Muscle of leg (tissue), 11 donors: ENCODE results near the gene FRZB. TPM values are rescaled to one million over a fixed set of nuclear protein-coding genes. Genes with fewer than 3 reads are reported as not detected.

ENCODE experiments used
- DNase-seq: peaks from one replicate; pipeline ENCODE4 v3.0.0; 2013
- H3K27ac ChIP-seq: one replicate; pipeline ENCODE4 v1.5.1; 2013; ENCODE audit warnings: mild to moderate bottlenecking, low read length, control low read depth
- H3K27me3 ChIP-seq: one replicate; pipeline ENCODE4 v1.6.1; 2013; ENCODE audit warnings: low read length; ENCODE audit not compliant: control insufficient read depth, insufficient read depth
- H3K36me3 ChIP-seq: one replicate; pipeline ENCODE4 v1.6.1; 2013; ENCODE audit warnings: low read length; ENCODE audit not compliant: control insufficient read depth, insufficient read depth
- H3K4me1 ChIP-seq: one replicate; pipeline ENCODE4 v1.6.1; 2013; ENCODE audit warnings: low read length; ENCODE audit not compliant: control insufficient read depth, insufficient read depth
- H3K4me3 ChIP-seq: one replicate; pipeline ENCODE4 v1.5.1; 2013; ENCODE audit warnings: low read length, control low read depth
- H3K9me3 ChIP-seq: replicated peaks from 2 replicates; pipeline ENCODE4 v1.6.1; 2013; ENCODE audit warnings: low read depth, low read length; ENCODE audit not compliant: control insufficient read depth
- WGBS: methylation state at CpG from one replicate; pipeline ENCODE4 v1.1.5; 2013; ENCODE audit warnings: missing lambda C conversion rate; ENCODE audit not compliant: insufficient coverage; 5-methylcytosine and 5-hydroxymethylcytosine counted together
- polyA plus RNA-seq, 8 donors: library from polyadenylated mRNA; unstranded; fragments of 120-200 nt; gene quantifications; one replicate each; pipeline versions ENCODE4 v1.2.1 to v1.2.3, GENCODE V29; 2013; ENCODE audit warnings: inconsistent platforms in 1 of 8, low replicate concordance in 1 of 8; ENCODE audit not compliant: insufficient read length in 8 of 8, insufficient read depth in 1 of 8
- total RNA-seq: library from RNA; stranded (reverse); fragments of 120-200 nt; gene quantifications from one replicate; pipeline ENCODE4 v1.2.4, GENCODE V29; 2013

FRZB gene
- total and polyA plus RNA-seq, 9 donors, result 4.5 to 25.9 (median 13.6) TPM

DNA sequence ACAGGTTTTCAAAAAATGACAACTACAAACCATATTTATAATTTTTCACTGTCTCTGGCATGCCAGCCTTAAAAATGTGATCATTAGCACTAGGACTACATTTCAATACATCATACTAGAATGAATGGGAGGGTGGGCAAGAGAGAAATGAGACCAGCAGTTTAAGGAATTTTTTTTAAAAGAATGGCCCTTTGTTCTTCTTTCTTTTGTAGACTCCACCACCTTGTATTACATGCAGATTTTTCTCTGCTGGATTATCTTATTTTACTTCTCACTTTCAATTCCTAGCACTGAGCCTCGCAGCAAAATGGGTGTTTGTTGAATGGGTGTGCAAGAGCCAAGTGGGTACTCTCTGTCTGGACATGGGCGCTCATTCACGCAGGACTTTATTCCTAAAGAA, 39.9 kb downstream of the FRZB start:
- H3K4me3 ChIP-seq, result no peak overlapping the region
- H3K4me1 ChIP-seq, result no peaks in the 10 kb centered on the region
- no peak overlapping the region for H3K27ac ChIP-seq
- H3K9me3 ChIP-seq, result no peaks in the 10 kb centered on the region
- H3K36me3 ChIP-seq, result no peaks in the 10 kb centered on the region
- no peak for DNase-seq
- no peaks in the 10 kb centered on the region for H3K27me3 ChIP-seq
- WGBS, result no CpG with 5 or more reads among the region's 3 CpGs

DNA sequence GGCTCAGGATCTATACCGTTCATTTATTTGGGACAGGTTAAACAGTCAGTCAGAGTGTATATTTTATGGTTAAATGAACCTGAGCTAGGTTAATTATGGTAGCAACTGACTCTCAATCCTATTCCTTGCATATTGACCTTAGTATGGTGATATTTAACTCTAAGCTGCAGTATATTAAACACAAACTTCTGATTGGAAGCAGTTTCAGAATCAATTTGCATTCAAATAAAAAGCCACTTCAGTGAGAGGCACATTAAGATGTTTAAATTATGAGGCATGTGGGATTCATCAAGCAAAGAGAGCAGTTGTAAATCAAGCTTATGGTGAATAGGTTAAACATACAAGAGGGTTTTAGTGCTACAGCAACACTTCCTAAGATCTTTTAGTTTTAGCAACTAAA, 40.4 kb downstream of the FRZB start:
- no peaks in the 10 kb centered on the region for H3K27me3 ChIP-seq
- no CpG with 5 or more reads among the region's 1 CpG for WGBS
- no peaks in the 10 kb centered on the region for H3K4me1 ChIP-seq
- H3K27ac ChIP-seq, result no peak overlapping the region
- H3K9me3 ChIP-seq, result no peaks in the 10 kb centered on the region
- H3K36me3 ChIP-seq, result no peaks in the 10 kb centered on the region
- no peak for DNase-seq
- H3K4me3 ChIP-seq, result no peak overlapping the region

DNA sequence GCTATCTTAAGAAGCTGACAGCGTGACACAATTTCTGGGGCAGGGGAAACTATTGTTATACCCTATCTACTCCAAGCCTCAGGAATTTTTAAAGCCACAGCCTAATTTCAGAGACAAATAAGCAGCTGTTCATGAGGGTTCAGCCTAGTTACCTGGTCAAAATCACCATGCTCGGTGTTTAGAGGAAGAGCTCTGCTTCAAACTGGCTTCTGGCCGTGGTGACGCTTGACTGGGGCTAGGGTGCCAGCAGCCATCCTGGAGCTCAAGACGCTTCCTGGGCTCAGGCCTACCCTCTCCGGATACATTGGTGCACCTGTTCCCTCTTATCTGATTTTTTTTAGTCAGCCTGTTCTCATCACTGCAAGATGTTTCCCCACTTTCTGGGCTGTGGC, 41.7 kb downstream of the FRZB start:
- H3K4me3 ChIP-seq, result no peak overlapping the region
- 77% methylated on average over 5 of the region's 6 CpGs for WGBS
- no peaks in the 10 kb centered on the region for H3K27me3 ChIP-seq
- H3K36me3 ChIP-seq, result no peaks in the 10 kb centered on the region
- no peaks in the 10 kb centered on the region for H3K4me1 ChIP-seq
- H3K9me3 ChIP-seq, result no peaks in the 10 kb centered on the region
- H3K27ac ChIP-seq, result no peak overlapping the region
- DNase-seq, result no peak

DNA sequence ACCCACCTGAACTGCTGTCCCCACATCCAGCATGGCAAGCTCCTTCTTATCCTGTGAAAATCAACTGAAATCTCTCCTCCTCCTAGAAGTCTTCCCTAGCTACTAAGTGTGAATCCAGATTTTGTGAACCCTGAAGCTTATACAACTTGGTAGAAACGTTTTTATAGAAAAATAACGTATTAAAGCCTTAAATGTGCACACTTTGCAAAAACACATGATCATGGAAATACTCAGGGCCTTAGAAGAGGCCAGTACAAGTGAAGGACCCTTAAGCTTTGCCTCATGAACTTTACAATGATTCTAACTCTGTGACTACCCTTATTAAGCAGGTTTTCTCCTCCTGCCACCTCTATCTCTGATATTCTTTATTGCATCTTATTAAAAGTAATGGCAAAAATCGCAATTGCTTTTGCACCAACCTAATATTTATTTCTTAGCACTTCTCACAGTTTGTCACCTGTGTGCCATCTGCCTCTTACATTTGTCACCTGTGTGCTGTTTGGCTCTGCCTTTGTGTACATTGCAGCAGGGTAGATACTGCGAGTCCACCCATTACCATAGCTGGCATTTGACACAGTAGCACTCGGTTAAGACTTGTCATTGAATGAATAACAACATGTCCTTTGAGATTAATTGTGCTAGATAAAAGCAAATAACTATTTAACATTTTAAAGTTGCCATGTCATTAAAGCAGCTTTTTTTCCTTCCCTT, 42.2 kb downstream of the FRZB start:
- WGBS, result 46% methylated on average over 2 of the region's 5 CpGs
- Histone ChIP-seq H3K36me3 (no peaks in the 10 kb centered on the region), H3K9me3 (no peaks in the 10 kb centered on the region), H3K27me3 (no peaks in the 10 kb centered on the region), H3K4me1 (peaks cover 2% of the 10 kb centered on the region), H3K27ac (no peak overlapping the region), H3K4me3 (no peak overlapping the region)
- no peak for DNase-seq

GRCh38 chr2:182822733-182823132, 43.7 kb downstream of the FRZB start:
- Histone ChIP-seq H3K4me1 (peaks cover 2% of the 10 kb centered on the region), H3K4me3 (no peak overlapping the region), H3K36me3 (no peaks in the 10 kb centered on the region), H3K27ac (no peak overlapping the region), H3K27me3 (no peaks in the 10 kb centered on the region), H3K9me3 (no peaks in the 10 kb centered on the region)
- no CpG with 5 or more reads among the region's 2 CpGs for WGBS
- no peak for DNase-seq

GRCh38 chr2:182821182-182821581, 45.3 kb downstream of the FRZB start:
- Histone ChIP-seq H3K4me3 (no peak overlapping the region), H3K27ac (no peak overlapping the region), H3K36me3 (no peaks in the 10 kb centered on the region), H3K27me3 (no peaks in the 10 kb centered on the region), H3K9me3 (no peaks in the 10 kb centered on the region), H3K4me1 (peaks cover 2% of the 10 kb centered on the region)
- DNase-seq, result no peak
- no CpG with 5 or more reads among the region's 2 CpGs for WGBS

GRCh38 chr2:182819412-182819811, 47.0 kb downstream of the FRZB start:
- no peak overlapping the region for H3K27ac ChIP-seq
- H3K4me1 ChIP-seq, result peaks cover 2% of the 10 kb centered on the region
- no peaks in the 10 kb centered on the region for H3K27me3 ChIP-seq
- DNase-seq, result no peak
- H3K36me3 ChIP-seq, result no peaks in the 10 kb centered on the region
- WGBS, result 80% methylated on average over 1 of the region's 4 CpGs
- no peak overlapping the region for H3K4me3 ChIP-seq
- H3K9me3 ChIP-seq, result no peaks in the 10 kb centered on the region

DNA sequence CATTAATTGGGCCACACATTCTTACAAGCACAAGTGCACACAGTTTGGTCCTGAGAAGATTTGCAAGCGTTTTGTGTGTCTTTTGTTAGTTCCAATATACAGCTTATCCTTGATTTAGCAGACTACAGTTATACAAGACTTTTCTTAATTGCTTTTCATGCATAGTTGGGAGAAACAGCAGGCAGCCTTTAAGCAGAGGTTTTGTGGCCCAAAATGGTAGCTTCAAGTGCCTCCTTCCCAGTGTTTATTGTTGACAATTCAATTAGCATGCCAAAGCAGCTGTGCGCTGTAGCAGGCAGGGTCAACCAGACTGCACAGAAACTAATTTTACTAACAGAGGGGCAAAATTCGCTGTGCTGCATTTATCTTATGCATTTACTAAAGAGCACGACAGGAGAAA, 47.5 kb downstream of the FRZB start:
- Histone ChIP-seq H3K27ac (no peak overlapping the region), H3K36me3 (no peaks in the 10 kb centered on the region), H3K27me3 (no peaks in the 10 kb centered on the region), H3K4me3 (no peak overlapping the region), H3K4me1 (peaks cover 2% of the 10 kb centered on the region), H3K9me3 (no peaks in the 10 kb centered on the region)
- peak; percentile 19 for DNase-seq
- whole genome bisulfite sequencing, result 88% methylated on average over 1 of the region's 4 CpGs

- WGBS, result no CpG with 5 or more reads among the region's 3 CpGs
- H3K9me3 ChIP-seq, result no peaks in the 10 kb centered on the region
- DNase-seq, result no peak
- no peak overlapping the region for H3K4me3 ChIP-seq
- H3K27ac ChIP-seq, result no peak overlapping the region
- H3K27me3 ChIP-seq, result no peaks in the 10 kb centered on the region
- H3K4me1 ChIP-seq, result peaks cover 2% of the 10 kb centered on the region
- H3K36me3 ChIP-seq, result no peaks in the 10 kb centered on the region
Measured at GRCh38 chr2:182818501-182818900, 47.9 kb downstream of the FRZB start.

GRCh38 chr2:182817558-182817957, 48.9 kb downstream of the FRZB start:
- Histone ChIP-seq H3K9me3 (no peaks in the 10 kb centered on the region), H3K27ac (no peak overlapping the region)

GRCh38 chr2:182816866-182817265, 49.6 kb downstream of the FRZB start:
- DNase-seq, result no peak
- Histone ChIP-seq H3K9me3 (no peaks in the 10 kb centered on the region), H3K27me3 (no peaks in the 10 kb centered on the region), H3K4me1 (peaks cover 2% of the 10 kb centered on the region), H3K4me3 (no peak overlapping the region), H3K27ac (no peak overlapping the region), H3K36me3 (no peaks in the 10 kb centered on the region)

More at GRCh38 chr2:182817558-182817957, 48.9 kb downstream of the FRZB start:
- H3K4me3 ChIP-seq, result no peak overlapping the region
- H3K4me1 ChIP-seq, result peaks cover 2% of the 10 kb centered on the region
- WGBS, result no CpG with 5 or more reads among the region's 2 CpGs
- no peaks in the 10 kb centered on the region for H3K27me3 ChIP-seq
- no peaks in the 10 kb centered on the region for H3K36me3 ChIP-seq
- peak; percentile 14 for DNase-seq
